Measurements from ENCODE around the gene CENPE. TPM values are rescaled to one million over a fixed set of nuclear protein-coding genes. Genes with fewer than 3 reads are reported as not detected.

Gene CENPE
- total RNA-seq, 1 donor from 2014 or later: 2.2 TPM

DNA sequence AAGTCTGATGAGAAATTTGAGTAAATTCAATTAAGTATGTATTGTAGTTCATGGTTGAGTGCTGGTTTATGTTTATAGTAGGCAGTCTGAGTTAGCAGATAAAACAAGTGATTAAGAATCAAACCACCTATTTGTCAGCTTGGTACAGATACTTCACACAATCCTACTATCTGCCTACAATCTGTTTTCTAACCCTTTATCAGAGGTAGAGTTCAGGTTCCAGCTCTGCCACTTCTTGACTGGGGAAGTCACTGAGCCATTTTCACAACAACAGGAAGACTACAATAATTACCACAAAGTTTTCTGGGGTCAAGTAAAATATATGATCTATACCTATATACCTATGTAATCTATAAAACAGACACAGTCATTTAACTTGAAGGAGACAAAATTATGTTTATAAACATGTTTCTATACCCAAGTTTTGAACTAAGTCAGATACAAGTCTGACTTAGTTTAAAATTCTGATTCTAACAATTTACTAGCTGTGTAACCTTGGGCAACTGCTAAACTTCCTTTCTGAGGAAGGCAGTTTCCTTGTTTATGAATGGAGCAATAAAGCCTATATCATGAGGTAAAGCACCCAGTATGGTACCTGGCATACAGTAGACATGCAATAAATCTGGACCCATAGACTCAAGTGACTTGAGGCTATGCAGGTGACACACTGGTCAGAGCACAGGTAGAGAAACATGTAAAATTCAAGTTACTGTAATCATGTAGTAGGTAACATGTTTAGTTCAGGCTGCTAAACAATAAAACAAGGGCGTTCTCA is 61.3 kb downstream of the CENPE start:
- no peak for DNase-seq (ENCODE audit: low spot score)

DNA sequence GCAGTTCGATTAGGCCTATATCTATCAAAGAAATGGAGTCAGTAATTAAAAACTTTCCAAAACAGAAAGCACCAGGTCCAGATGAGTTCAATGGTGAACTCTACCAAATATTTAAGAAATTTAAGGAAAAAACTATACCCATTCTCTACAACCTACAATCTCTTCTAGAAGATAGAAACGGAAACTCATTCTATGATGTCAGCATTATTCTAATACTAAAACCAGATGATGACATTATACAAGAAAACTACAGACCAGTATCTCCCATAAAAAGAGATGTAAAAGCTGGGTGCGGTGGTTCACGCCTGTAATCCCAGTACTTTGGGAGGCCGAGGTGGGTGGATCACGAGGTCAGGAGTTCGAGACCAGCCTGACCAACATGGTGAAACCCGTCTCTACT is 69.0 kb downstream of the CENPE start:
- no peak for DNase-seq (ENCODE audit: low spot score)

DNA sequence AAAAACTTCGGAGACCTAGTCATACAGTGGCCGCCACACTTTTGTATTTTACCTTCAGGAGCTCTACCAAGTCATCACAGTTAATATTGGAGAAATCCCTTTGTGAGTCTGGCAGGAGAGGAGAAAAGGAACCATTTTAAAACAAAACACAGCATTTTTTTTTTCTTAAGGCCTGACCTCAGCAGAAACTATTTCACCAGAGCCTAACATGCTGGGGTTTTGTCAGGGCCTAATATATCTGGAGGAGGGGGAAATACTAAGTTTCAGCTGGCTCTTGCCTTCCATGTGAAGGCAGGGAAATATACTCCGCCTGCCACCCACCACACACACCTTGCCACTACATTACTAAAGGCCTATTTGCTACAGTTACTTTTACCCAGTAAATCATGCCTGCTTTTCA is 72.0 kb downstream of the CENPE start:
- DNase-seq (ENCODE audit: low spot score): no peak

DNA sequence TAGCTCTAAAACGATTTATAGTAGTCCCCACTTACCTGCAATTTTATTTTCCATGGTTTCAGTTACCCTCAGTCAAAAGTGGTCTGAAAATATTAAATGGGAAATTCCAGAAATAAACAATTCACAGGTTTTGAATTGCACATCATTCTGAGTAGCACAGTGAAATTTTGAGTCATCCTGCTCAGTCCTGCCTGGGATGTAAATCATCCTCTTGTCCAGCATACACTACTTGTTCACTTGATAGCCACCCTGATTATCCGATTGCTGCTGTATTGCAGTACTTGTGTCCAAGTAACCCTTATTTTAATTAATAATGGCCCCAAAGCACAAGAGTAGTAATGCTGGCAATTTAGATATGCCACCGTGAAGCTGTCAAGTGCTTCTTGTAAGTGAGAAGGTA is 75.0 kb downstream of the CENPE start:
- DNase-seq (ENCODE audit: low spot score): no peak

DNA sequence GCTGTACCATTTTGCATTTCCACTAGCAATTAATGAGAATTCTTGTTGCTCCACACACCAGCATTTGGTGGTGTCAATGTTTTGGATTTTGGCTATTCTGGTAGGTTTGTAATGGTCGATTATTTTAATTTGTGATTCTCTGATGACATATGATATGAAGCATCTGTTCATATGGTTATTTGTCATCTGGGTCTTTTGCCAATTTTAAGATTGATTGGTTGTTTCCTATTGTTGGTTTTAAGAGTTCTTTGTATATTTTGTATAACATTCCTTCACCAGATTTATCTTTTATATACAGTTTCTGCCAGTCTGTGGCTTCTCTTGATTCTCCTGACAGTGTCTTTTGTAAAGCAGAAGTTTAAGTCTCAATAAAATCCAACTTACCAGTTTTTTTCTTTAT is 80.0 kb downstream of the CENPE start:
- DNase-seq (ENCODE audit: low spot score): no peak

DNA sequence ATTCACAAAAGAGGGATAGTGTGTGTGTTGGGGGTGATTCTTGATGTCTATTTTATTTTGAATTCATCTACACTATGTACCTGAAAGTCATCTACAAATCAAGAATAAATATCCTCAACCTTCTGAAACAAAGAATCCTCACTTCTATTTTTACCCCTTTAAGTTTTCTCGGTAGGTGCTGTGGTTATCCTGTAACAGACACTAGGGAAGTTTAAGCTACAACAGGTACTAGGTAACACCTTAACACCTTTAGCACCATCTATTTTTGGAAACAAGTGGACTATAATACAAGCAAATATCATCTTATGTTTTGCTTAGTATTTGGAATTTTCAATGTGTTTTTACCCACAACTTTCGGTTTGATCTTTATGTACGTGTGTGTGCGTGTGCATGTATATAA is 86.5 kb downstream of the CENPE start:
- DNase-seq (ENCODE audit: low spot score): no peak

DNA sequence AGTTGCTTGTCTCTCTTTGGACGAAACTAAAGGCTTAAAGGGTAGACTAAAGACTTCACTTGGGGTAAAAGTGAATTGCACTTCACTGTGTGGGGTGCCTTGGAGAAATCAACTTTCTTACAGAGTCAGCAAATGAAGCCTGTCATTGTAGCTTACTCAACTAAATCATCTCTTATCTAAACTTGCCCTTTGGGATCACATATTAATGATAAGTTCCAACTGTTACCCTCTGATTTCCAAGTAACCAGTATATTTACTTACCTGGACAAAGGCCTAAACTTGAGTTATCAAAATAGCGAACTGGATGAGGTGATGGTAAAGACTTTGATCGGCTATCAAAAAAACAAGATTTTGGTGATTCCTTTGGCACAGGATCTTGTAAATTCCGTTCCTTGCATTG is 89.6 kb downstream of the CENPE start:
- DNase-seq (ENCODE audit: low spot score): no peak

DNA sequence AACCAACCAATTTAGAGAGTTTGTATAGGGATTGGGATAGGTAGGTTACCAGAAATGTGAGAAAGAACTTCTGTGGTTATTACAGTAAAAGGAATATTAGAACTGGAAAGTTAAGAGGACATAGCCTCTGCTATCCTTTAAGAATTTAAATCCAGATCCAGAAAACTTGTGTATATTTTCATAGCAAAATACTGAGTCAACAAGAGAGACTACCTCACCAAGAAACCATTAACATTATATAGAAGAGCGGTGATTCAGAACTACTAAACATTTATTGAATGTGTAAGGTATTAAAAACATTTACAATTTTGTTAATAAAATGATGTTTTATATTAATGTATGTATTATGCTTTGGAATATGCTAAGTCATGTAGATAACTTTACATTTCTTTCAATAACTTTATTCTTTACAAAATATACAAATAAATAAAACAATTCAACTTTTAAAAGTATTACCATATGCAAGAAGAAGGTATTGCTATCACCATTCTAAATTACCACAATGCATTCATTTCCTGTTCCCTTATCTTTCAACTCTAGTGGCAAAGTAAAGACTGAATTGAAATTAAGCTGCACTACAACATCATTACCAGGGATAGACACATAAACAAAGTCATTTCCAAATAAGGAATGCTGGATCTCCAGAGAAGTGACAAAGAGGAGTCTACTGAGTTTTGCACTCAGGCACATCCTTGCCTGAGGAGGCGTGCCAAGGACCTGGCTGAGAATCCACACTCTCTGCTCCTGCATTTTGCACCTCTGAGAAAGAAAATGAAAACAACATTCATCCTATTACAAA is 92.4 kb downstream of the CENPE start:
- DNase-seq (ENCODE audit: low spot score): no peak

DNA sequence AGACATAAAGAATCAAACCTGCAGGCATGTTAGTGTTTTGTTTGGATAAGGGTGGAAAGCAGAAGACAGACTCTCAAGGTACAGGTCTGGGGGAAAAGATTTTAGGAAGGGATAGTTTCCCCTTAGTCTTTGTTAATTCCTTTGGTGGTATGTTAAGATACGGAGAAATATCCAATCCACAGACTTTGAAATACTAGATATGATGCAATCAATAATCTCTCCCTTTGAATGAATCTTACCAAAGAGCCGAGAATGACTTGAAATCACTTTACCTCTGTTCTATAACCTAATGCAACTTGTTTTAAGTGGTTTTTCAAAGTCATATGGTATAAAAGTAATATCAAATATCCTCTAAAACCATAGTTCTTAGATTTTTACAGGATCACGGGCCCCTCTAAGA is 93.3 kb downstream of the CENPE start:
- no peak for DNase-seq (ENCODE audit: low spot score)

DNA sequence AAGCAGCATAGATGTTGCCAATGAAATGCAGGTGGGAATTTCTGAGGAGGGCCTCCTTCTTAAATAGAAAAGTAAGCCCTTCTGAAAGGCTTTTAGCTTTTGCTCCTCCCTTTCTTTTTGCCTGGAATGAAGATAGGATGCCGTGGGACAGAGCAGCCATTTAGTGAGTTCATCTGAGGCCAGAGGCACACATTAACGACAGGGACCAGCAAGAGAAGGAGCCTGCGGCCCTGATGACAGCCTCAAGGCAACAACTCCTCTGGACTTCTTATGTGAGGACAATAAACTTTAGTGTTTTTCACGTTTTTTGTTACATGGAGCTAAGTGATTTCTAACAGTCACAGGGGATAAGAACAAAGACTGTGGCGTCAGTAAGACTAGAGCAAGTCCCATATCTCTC is 97.5 kb downstream of the CENPE start:
- DNase-seq (ENCODE audit: low spot score): no peak

DNA sequence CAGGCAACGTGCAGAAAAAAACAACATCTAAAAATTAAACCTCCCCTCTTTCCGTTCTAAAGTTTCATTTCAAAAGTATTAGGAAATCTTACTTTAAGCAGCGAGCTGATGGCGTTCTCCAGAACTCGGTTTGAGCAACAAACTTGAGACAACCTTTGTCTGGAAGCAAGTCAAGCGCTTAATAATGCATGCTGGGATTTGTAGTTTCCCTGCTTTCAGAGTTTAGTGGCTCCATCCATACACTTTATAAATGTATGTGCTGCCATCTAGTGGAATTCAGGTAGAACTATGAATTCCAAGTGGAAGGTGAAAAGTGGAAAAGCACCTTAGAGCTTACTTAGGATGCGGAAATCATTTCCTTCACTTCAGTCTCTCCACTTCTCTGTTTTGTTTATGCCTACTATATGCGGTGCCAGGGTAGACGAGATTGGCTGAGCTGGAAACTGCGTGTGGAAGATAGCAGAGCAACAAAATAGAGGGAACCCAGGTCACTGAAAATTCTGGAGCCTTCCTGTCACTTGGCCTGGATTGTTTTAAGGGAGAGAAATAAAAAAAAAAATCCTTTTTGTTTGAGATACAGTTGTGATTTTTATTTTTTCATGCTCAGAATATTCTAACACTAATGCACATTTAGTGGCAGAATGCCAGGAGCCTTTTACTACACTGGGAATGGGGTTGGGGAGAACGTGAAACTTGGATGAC is 98.3 kb downstream of the CENPE start, which contains the start of gene BDH2:
TSS of gene BDH2 (minus strand) at position 144 of the 702 bp plus-strand sequence. CDS start 3,580 bp downstream, outside the sequence.
- peak; percentile 79 for DNase-seq (ENCODE audit: low spot score)

DNA sequence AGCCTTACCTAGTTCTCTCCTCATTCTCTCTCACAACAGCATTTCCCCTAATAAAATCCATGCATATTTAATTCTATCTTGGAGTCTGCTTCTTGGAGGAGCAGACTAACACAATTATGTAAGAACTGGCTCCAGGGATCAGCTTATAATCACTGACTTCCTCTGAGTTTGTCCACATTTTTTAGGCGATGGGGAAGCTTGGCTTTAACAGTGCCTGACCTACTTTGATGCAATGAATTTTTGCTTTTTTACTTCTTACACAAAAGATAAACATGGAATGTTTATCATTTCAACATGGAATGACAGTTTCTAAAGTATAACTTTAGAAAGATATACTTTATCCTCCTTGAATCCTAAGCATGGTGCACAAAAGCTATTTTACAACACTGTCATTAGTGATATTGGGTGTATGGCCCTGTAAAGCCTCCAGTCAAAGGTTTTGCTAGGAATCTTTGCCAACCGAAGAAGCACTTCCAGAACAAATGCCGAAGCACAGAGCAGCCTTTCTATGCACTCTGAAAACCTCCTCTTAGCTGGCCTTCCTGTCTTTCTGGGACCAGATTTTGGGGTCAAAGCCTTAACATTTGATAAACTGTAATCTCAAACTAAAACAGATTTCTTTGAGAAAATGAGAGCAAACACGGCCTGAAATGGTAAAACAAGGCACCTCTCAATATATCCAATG is 99.2 kb downstream of the CENPE start:
- no peak for DNase-seq (ENCODE audit: low spot score)

DNA sequence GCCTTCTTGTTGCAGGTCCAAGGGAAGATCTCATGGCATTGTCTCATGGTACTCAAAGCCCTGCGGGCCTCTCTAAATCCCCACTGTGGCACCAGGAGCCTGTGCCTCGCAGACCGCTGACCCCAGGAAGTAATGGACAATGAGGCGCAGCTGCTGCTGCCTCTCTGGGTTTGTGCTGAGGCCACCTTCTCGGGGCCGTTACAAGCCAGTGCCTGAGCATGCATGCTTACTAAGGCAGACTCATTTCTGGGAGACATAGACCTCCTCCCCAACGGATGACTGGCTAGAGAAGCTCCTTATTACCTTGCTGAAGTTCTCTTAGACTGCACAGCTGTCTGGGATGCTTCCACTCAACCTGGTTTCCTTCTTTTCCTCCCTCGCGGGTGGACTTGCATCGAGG is 99.8 kb downstream of the CENPE start:
- no peak for DNase-seq (ENCODE audit: low spot score)

DNA sequence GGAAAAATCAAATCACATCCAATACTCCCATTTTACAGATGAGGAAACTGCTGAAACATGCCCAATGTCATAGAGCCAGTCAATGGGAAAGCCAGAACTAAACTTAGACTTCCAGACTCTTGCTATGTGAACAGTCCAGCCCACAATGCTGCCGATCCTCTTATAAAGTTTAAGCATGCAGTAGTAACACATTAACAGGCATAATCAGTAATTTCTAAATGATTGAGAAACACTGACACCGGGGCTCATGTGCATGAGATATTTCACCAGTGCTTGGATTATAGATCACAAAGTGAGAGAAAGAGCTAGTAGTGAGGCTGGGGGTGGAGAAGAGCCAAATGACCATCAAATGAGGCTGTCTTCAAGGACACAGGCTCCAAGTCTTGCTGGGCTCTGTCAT is 101.0 kb downstream of the CENPE start:
- no peak for DNase-seq (ENCODE audit: low spot score)

DNA sequence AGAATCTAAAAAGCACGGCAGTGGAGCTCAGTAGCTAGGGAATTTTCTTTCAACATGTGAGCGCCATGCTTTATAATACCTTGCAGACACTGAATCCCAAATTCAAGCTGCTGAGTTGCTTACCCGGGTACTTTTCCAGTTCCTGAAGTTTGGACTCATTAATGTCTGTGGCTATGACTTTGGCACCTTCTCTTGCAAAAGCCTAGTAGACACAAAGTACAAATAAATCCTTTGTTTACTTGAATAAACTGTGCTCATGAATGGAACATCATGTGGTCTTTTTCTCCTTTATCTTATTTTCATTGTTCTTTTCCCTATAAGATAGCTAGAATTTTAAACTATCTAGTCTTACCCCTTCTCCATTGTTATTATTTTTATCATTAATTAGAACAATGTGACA is 103.1 kb downstream of the CENPE start:
- no peak for DNase-seq (ENCODE audit: low spot score)

DNA sequence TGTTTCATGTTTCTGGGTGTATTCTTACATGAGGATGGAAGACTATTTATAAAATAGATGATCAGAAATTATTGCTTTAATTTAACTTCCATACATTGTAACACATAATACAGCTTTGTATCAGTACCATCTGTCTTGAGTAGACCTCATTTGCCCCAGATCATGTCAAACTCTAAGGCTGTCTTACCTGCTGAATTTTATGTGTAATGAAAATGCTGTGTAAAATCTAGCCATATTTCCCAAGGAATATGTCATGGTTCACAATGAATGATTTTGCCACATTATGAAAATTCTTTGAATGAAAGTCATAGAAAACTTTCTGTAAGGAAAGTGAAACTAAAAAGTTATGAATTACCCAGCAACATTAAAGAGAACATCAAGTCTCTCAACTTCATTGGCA is 105.9 kb downstream of the CENPE start:
- no peak for DNase-seq (ENCODE audit: low spot score)

DNA sequence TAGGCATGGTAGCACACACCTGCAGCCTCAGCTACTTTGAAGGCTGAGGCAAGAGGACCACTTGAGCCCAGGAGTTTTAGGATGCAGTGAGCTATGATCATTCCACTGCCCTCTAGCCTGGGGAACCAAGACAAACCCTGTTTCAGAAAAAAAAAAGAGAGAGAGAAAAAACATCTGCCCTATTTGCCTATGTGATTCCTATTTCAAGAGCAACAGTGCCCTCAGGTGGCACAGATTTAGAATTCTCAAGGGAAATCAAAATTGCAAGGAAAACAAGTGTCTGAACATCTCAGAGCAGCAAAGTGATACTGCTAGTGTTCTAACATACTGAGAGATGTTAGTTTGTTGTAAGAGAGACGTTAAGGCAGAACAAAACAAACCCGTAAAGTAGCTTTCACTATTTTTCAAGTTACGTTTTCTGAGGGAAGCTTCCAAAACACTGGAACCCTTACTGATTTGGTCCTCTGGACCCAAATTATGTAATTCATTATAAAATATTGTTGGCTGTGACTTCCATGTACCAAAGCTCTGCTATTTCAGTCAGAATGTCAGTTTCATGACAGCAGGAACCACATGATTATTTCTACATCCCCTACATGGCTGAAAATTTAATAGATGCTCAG is 106.4 kb downstream of the CENPE start:
- peak; percentile 30 for DNase-seq (ENCODE audit: low spot score)

DNA sequence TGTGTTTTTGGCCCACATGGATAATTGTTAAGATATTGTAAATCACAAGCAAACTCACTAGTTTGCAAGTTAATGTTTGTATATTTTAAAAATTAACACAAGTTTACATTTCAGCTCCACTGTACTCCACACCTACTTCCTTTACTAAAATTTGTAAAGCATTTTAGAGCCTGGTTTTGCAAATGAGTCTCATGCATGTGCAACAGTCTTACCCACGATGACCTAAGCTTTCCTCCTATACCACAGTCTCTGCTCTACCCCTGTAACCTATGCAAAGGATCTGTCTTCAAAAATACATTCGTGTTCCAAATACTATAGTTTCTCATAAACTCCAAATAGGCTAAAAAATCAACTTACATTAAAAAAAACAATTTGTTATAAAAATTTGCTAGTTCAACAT is 108.7 kb downstream of the CENPE start:
- no peak for DNase-seq (ENCODE audit: low spot score)

DNA sequence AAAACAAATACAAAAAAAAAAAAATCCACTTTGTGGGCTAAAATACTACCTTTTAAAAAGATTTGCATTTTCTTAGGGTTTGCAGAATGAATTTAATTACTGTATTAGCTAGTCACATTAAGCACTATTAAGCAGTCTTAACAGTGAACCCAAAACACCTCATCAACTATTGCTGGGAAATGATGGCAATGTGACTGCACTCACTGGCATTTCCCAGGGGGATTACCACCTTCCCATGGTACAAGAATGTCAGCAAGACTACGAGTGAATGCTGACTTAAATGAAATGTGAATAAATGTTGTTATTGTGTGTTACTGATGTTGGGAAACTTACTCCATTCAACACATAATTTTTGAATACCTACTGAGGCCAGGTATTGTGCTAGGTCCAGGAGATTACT is 111.6 kb downstream of the CENPE start:
- no peak for DNase-seq (ENCODE audit: low spot score)

DNA sequence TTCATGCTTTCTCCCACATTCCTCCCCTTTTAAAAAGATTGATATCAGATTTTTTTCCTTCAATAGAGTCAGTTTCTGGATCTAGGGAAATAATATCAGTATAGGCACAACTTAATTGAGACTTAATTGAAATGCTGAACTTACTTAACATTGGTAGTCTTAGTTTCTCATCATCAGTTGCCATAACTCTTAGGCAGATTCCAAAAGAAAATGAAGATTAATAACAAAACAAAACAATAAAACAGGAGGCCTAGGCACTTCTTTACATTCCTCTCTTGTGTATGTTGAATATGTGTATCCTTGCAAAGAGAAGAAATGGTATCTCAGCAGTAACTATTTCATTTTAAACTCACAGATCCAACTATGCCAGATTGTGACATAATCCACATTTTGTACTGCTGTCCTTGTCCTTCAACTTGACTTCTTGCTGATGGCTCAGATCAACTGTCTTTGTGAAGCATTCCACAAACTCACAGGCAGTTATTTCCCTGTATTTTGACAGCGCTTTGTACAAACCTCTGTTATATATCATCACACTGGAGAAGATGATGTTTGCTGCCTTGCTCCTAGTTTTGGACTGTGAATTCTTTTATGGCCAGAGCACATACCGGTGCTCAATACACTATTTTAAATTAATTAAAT is 112.5 kb downstream of the CENPE start:
- DNase-seq (ENCODE audit: low spot score): no peak

DNA sequence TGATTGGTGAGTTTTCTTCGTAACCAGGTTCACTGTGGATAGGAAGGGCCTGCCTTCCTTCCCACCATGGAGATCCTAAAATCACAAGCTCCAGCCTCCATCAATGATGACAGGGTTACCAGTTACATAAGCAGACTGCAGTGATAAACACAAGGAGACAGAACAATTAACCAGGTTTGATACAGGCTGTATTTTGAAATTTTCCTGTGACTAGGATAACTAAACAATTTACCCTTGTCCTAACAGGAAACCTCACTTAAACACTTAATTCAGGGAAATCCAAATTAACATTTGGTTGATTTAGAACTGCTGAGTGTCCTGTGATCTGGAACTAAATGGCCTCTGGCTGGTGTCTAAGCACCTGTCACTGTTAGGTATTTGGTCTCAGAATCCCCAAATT is 118.5 kb downstream of the CENPE start:
- no peak for DNase-seq (ENCODE audit: low spot score)

Measured in mucosa of gallbladder (tissue), 1 donor.